Liver (tissue), 9 donors: Measurements from ENCODE around the gene SLC66A2. TPM values are rescaled to one million over a fixed set of nuclear protein-coding genes. Genes with fewer than 3 reads are reported as not detected.

ENCODE experiments used
- DNase-seq: peaks from one replicate; pipeline ENCODE4 v3.0.0-alpha.2; 2017; ENCODE audit warnings: low spot score
- H3K27ac ChIP-seq, 2 donors: one replicate each; pipeline ENCODE4 v1.7.0; 2013; ENCODE audit warnings: inconsistent platforms in 2 of 2, low read length in 2 of 2, control low read depth in 1 of 2, low read depth in 1 of 2, mild to moderate bottlenecking in 1 of 2
- H3K27me3 ChIP-seq, 4 donors: one replicate each; pipeline versions ENCODE4 v1.6.1 to v1.7.0; 2013; ENCODE audit warnings: low read length in 3 of 4, inconsistent platforms in 1 of 4, mild to moderate bottlenecking in 1 of 4, moderate library complexity in 1 of 4; ENCODE audit not compliant: control insufficient read depth in 4 of 4, insufficient read depth in 4 of 4
- H3K36me3 ChIP-seq, 4 donors: one replicate each; pipeline versions ENCODE4 v1.6.1 to v1.7.0; 2013; ENCODE audit warnings: low read length in 3 of 4, mild to moderate bottlenecking in 3 of 4, low read depth in 1 of 4, moderate library complexity in 1 of 4; ENCODE audit not compliant: control insufficient read depth in 4 of 4, insufficient read depth in 3 of 4
- H3K4me1 ChIP-seq, 4 donors: one replicate each; pipeline versions ENCODE4 v1.6.1 to v1.7.0; 2013; ENCODE audit warnings: low read length in 3 of 4, mild to moderate bottlenecking in 3 of 4, moderate library complexity in 1 of 4; ENCODE audit not compliant: control insufficient read depth in 4 of 4, insufficient read depth in 4 of 4
- H3K4me3 ChIP-seq, 3 donors: one replicate each; pipeline versions ENCODE4 v1.6.1 to v1.7.0; 2013; ENCODE audit warnings: low read length in 3 of 3, control low read depth in 1 of 3, low read depth in 1 of 3, mild to moderate bottlenecking in 1 of 3
- H3K9ac ChIP-seq, 2 donors: one replicate each; pipeline ENCODE4 v1.7.0; 2013; ENCODE audit warnings: low read length in 2 of 2, mild to moderate bottlenecking in 2 of 2, moderate library complexity in 2 of 2, control low read depth in 1 of 2, low read depth in 1 of 2
- H3K9me3 ChIP-seq, 4 donors: one replicate each; pipeline versions ENCODE4 v1.6.1 to v1.7.0; 2013; ENCODE audit warnings: low read length in 3 of 4; ENCODE audit not compliant: control insufficient read depth in 4 of 4
- ATF3 ChIP-seq: IDR thresholded peaks from 2 replicates; pipeline ENCODE4 v1.6.1; 2016; ENCODE audit warnings: antibody characterized with exemption
- CTCF ChIP-seq: fragments of 150-350 bp; IDR thresholded peaks from 2 replicates; pipeline ENCODE4 v1.5.1; 2017; ENCODE audit warnings: improper control_type of control experiment, low read depth, low read length; ENCODE audit not compliant: missing input control
- EGR1 ChIP-seq, 2 donors: IDR thresholded peaks; 2 replicates each; pipeline ENCODE4 v1.6.1; 2016 to 2018; ENCODE audit warnings: antibody characterized with exemption in 2 of 2, low read depth in 2 of 2
- FOXA1 ChIP-seq: IDR thresholded peaks from 2 replicates; pipeline ENCODE4 v1.6.1; 2016; ENCODE audit warnings: antibody characterized with exemption
- FOXA2 ChIP-seq: IDR thresholded peaks from 2 replicates; pipeline ENCODE4 v1.6.1; 2016; ENCODE audit warnings: antibody characterized with exemption
- GABPA ChIP-seq, 2 donors: IDR thresholded peaks in 1 of 2; conservative IDR thresholded peaks in 1 of 2; 2 replicates each; pipeline ENCODE4 v1.6.1; 2016; ENCODE audit warnings: antibody characterized with exemption in 2 of 2, mild to moderate bottlenecking in 1 of 2, moderate library complexity in 1 of 2
- HNF4A ChIP-seq, 2 donors: conservative IDR thresholded peaks; 2 replicates each; pipeline ENCODE4 v1.6.1; 2016; ENCODE audit warnings: antibody characterized with exemption in 2 of 2, mild to moderate bottlenecking in 2 of 2
- HNF4G ChIP-seq: IDR thresholded peaks from 2 replicates; pipeline ENCODE4 v1.6.1; 2016; ENCODE audit warnings: antibody characterized with exemption
- JUND ChIP-seq, 2 donors: IDR thresholded peaks; 2 replicates each; pipeline ENCODE4 v1.6.1; 2016; ENCODE audit warnings: antibody characterized with exemption in 2 of 2
- NR2F2 ChIP-seq: IDR thresholded peaks from 2 replicates; pipeline ENCODE4 v1.6.1; 2016; ENCODE audit warnings: antibody characterized with exemption
- RAD21 ChIP-seq, 2 donors: IDR thresholded peaks; 2 replicates each; pipeline ENCODE4 v1.6.1; 2016; ENCODE audit warnings: antibody characterized with exemption in 2 of 2, mild to moderate bottlenecking in 2 of 2
- RXRA ChIP-seq, 2 donors: IDR thresholded peaks; 2 replicates each; pipeline ENCODE4 v1.6.1; 2017 to 2018; ENCODE audit warnings: antibody characterized with exemption in 2 of 2, mild to moderate bottlenecking in 1 of 2
- SP1 ChIP-seq: IDR thresholded peaks from 2 replicates; pipeline ENCODE4 v1.6.1; 2018; ENCODE audit warnings: antibody characterized with exemption, mild to moderate bottlenecking
- TAF1 ChIP-seq: conservative IDR thresholded peaks from 2 replicates; pipeline ENCODE4 v1.6.1; 2016; ENCODE audit warnings: antibody characterized with exemption, mild to moderate bottlenecking
- YY1 ChIP-seq: IDR thresholded peaks from 2 replicates; pipeline ENCODE4 v1.6.1; 2016; ENCODE audit warnings: antibody characterized with exemption, mild to moderate bottlenecking
- WGBS: extraction: QIAGEN DNeasy Blood & Tissue Kit; methylation state at CpG from one replicate; pipeline ENCODE4 v1.1.7; 2013; 5-methylcytosine and 5-hydroxymethylcytosine counted together
- polyA plus RNA-seq, 2 donors: library from polyadenylated mRNA; stranded (reverse) in 1 of 2; unstranded in 1 of 2; fragments of 200-250 nt in 1 of 2; fragments of >200 nt in 1 of 2; fragmentation: Nextera tagmentation in 1 of 2; extraction: Ambion mirVana in 1 of 2; gene quantifications; one replicate each; pipeline versions ENCODE4 v1.2.1 to v1.2.3, GENCODE V29; 2013 to 2015
- total RNA-seq, 2 donors: library from RNA; depleted of rRNA; stranded (reverse); fragments of >200 nt; gene quantifications; one replicate each; pipeline ENCODE4 v1.2.3, GENCODE V29; 2014
- TF ChIP-seq, protein P1 (sequence below): IDR thresholded peaks from 2 replicates; pipeline ENCODE4 v1.6.1; 2016; ENCODE audit warnings: antibody characterized with exemption
- TF ChIP-seq, protein P2 (sequence below): IDR thresholded peaks from 2 replicates; pipeline ENCODE4 v1.6.1; 2016; ENCODE audit warnings: antibody characterized with exemption, mild to moderate bottlenecking
- TF ChIP-seq, protein P3 (sequence below): IDR thresholded peaks from 2 replicates; pipeline ENCODE4 v1.6.1; 2016; ENCODE audit warnings: antibody characterized with exemption
- donor health status: healthy.
- donor health status: healthy.
- donor health status: healthy.
- donor health status: healthy.
- donor health status: healthy.

The SLC66A2 gene
- total and polyA plus RNA-seq, 4 donors: 47.8 to 107 (median 67.9) TPM

DNA sequence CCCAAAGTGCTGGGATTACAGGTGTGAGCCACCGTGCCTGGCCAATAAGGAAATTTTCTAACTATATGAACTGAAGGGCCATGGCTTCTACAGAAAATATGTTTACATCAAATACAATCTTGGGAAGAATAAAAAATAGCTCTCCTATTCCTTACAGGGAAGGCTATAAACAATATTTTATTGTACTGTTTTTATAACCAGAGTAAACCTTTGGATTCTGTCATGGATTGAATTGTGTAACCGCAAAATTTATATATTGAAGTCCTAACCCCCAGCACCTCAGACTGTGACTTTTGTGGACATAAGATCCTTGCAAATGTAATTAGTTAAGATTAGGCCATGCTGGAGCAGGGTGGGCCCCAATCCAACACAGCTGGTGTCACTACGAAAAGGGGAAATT lies 21.3 kb upstream of the SLC66A2 start:
- Histone ChIP-seq H3K4me1 (peaks cover 1 to 16% (median 10%) of the 10 kb centered on the region in 4 donors), H3K9ac (no peak overlapping the region), H3K9me3 (no peaks in the 10 kb centered on the region), H3K27ac (no peak overlapping the region), H3K36me3 (peaks cover 8 to 43% (median 22%) of the 10 kb centered on the region in 4 donors), H3K27me3 (no peaks in the 10 kb centered on the region), H3K4me3 (no peak overlapping the region)
- TF ChIP-seq YY1: no peak
- WGBS: 93% methylated on average over 3 of the region's 3 CpGs
- no peak for DNase-seq

DNA sequence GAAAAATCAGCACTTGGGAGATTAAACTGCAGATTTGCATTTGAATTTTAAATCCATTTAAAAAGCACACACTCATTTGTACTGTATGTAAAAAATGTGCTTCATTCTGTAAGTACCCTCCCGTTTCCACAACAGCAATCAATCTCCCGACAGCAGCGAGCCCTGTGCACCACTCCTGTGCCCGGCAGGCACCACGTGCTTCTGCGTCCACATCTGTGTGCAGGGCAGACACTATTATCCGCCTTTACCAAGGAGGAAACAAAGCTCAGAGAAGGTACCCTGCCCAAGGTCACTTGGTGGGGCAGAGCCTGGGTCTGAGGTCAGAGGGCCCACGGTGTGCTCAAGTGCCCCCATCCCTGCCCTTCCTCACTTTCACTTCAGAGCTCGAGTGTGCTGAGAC lies 20.5 kb upstream of the SLC66A2 start:
- Histone ChIP-seq H3K4me1 (peaks cover 1 to 13% (median 10%) of the 10 kb centered on the region in 4 donors), H3K27ac (no peak overlapping the region), H3K36me3 (peaks cover 8 to 44% (median 24%) of the 10 kb centered on the region in 4 donors), H3K27me3 (no peaks in the 10 kb centered on the region), H3K9ac (no peak overlapping the region), H3K4me3 (no peak overlapping the region), H3K9me3 (no peaks in the 10 kb centered on the region)
- 95% methylated on average over 9 of the region's 9 CpGs for WGBS
- DNase-seq: no peak
- no peak for TF ChIP-seq TAF1
- TF ChIP-seq, protein P1, sequence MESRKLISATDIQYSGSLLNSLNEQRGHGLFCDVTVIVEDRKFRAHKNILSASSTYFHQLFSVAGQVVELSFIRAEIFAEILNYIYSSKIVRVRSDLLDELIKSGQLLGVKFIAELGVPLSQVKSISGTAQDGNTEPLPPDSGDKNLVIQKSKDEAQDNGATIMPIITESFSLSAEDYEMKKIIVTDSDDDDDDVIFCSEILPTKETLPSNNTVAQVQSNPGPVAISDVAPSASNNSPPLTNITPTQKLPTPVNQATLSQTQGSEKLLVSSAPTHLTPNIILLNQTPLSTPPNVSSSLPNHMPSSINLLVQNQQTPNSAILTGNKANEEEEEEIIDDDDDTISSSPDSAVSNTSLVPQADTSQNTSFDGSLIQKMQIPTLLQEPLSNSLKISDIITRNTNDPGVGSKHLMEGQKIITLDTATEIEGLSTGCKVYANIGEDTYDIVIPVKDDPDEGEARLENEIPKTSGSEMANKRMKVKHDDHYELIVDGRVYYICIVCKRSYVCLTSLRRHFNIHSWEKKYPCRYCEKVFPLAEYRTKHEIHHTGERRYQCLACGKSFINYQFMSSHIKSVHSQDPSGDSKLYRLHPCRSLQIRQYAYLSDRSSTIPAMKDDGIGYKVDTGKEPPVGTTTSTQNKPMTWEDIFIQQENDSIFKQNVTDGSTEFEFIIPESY: no peak
- no peak for TF ChIP-seq JUND (IDR thresholded peaks at IDR 0.05)
- TF ChIP-seq SP1: no peak
- TF ChIP-seq RXRA (IDR thresholded peaks at IDR 0.05): no peak
- no peak for TF ChIP-seq HNF4A (conservative IDR thresholded peaks at IDR 0.05)

- Histone ChIP-seq H3K9me3 (no peaks in the 10 kb centered on the region), H3K4me1 (peaks cover 1 to 9% (median 6%) of the 10 kb centered on the region in 4 donors), H3K4me3 (no peak overlapping the region), H3K36me3 (peaks cover 8 to 44% (median 24%) of the 10 kb centered on the region in 4 donors), H3K9ac (no peak overlapping the region), H3K27me3 (no peaks in the 10 kb centered on the region), H3K27ac (no peak overlapping the region)
- 88% methylated on average over 17 of the region's 17 CpGs for WGBS
- no peak for DNase-seq
- TF ChIP-seq, protein P1: no peak
- TF ChIP-seq SP1 (no peak), YY1 (no peak), RXRA (IDR thresholded peaks at IDR 0.05) (no peak), NR2F2 (no peak), ATF3 (no peak), TAF1 (no peak), FOXA2 (no peak), GABPA (IDR thresholded peaks at IDR 0.05 in 1 of 2, conservative IDR thresholded peaks at IDR 0.05 in 1 of 2) (no peak), HNF4G (no peak), RAD21 (IDR thresholded peaks at IDR 0.05) (no peak), CTCF (no peak), EGR1 (IDR thresholded peaks at IDR 0.05; ENCODE audit: low read depth in 2 of 2) (no peak), FOXA1 (no peak), JUND (IDR thresholded peaks at IDR 0.05) (no peak)
- TF ChIP-seq, protein P2, sequence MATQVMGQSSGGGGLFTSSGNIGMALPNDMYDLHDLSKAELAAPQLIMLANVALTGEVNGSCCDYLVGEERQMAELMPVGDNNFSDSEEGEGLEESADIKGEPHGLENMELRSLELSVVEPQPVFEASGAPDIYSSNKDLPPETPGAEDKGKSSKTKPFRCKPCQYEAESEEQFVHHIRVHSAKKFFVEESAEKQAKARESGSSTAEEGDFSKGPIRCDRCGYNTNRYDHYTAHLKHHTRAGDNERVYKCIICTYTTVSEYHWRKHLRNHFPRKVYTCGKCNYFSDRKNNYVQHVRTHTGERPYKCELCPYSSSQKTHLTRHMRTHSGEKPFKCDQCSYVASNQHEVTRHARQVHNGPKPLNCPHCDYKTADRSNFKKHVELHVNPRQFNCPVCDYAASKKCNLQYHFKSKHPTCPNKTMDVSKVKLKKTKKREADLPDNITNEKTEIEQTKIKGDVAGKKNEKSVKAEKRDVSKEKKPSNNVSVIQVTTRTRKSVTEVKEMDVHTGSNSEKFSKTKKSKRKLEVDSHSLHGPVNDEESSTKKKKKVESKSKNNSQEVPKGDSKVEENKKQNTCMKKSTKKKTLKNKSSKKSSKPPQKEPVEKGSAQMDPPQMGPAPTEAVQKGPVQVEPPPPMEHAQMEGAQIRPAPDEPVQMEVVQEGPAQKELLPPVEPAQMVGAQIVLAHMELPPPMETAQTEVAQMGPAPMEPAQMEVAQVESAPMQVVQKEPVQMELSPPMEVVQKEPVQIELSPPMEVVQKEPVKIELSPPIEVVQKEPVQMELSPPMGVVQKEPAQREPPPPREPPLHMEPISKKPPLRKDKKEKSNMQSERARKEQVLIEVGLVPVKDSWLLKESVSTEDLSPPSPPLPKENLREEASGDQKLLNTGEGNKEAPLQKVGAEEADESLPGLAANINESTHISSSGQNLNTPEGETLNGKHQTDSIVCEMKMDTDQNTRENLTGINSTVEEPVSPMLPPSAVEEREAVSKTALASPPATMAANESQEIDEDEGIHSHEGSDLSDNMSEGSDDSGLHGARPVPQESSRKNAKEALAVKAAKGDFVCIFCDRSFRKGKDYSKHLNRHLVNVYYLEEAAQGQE: no peak
- TF ChIP-seq, protein P3, sequence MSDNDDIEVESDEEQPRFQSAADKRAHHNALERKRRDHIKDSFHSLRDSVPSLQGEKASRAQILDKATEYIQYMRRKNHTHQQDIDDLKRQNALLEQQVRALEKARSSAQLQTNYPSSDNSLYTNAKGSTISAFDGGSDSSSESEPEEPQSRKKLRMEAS: no peak
Measured at GRCh38 chr18:79971211-79971952, 19.9 kb upstream of the SLC66A2 start.
